GM12872 (cell line): ENCODE results near the gene SNX6.
A peak's percentile ranks its signal among the peaks of the same experiment; 100 is the strongest.

Experiments
- TF ChIP-seq, protein P1 (sequence below): IDR thresholded peaks from 3 replicates; pipeline ENCODE4 v1.5.1; 2011; ENCODE audit warnings: low read depth, mild to moderate bottlenecking, low read length, moderate library complexity; ENCODE audit not compliant: insufficient read depth

Gene SNX6

DNA sequence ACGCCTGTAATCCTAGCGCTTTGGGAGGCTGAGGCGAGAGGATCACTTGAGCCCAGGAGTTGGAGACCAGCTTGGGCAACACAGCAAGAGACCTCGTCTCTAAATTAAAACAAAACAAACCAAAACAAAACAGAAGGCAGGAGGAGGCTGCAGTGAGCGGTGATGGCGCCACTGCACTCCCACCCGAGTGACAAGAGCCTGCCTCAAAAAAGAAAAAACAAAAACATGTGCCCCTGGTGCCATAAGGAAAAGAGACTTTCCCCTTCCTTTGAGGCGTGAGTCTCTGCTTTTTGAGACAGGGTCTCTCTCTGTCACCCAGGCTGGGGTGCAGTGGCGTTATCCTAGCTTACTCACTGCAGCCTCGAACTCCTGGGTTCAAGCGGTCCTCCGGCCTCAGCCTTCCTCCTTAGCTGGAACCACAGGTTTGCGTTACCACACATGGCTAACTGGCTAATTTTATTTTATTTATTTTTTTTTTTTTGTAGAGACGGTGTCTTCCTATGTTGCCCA is 81.4 kb downstream of the SNX6 start:
- TF ChIP-seq, protein P1, sequence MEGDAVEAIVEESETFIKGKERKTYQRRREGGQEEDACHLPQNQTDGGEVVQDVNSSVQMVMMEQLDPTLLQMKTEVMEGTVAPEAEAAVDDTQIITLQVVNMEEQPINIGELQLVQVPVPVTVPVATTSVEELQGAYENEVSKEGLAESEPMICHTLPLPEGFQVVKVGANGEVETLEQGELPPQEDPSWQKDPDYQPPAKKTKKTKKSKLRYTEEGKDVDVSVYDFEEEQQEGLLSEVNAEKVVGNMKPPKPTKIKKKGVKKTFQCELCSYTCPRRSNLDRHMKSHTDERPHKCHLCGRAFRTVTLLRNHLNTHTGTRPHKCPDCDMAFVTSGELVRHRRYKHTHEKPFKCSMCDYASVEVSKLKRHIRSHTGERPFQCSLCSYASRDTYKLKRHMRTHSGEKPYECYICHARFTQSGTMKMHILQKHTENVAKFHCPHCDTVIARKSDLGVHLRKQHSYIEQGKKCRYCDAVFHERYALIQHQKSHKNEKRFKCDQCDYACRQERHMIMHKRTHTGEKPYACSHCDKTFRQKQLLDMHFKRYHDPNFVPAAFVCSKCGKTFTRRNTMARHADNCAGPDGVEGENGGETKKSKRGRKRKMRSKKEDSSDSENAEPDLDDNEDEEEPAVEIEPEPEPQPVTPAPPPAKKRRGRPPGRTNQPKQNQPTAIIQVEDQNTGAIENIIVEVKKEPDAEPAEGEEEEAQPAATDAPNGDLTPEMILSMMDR, result no peak

DNA sequence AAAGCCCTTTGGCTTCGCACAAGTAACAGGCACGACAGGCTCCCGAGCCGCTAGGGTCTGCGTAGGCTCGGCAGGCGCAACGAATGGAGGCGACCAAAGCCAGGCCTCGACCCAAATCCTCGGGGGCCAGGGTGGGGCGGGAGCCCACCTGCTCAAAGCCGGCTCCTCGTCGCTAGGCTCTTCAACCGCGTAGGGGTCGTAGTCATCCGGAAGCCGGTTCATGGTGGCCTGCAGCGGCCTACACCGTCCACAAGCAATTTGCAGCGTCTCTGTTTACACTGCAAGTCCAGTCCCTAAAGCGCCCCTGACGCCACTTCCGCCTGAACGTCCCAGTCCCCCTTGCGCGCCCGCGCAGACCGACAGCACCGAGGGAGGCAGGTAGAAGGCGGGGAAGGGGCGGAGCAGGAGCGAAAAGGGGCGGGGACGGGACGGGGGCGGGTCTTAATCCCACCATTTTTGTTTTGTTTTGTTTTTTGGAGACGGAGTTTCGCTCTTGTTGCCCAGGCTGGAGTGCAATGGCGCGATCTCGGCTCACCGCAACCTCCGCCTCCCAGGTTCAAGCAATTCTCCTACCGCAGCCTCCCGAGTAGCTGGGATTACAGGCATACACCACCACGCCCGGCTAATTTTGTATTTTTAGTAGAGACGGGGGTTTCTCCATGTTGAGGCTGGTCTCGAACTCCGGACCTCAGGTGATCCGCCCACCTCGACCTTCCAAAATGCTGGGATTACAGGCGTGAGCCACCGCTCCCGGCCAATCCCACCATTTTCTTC is 90.4 kb downstream of the SNX6 start, which contains the start of gene EAPP:
Gene EAPP, minus strand, starts transcription at position 295 of the 774 bp plus-strand sequence. Its CDS starts 73 bp downstream, at position 222.
- TF ChIP-seq, protein P1, result 0 out of 3 replicates have a peak, but pooled peaks have one; percentile 8

DNA sequence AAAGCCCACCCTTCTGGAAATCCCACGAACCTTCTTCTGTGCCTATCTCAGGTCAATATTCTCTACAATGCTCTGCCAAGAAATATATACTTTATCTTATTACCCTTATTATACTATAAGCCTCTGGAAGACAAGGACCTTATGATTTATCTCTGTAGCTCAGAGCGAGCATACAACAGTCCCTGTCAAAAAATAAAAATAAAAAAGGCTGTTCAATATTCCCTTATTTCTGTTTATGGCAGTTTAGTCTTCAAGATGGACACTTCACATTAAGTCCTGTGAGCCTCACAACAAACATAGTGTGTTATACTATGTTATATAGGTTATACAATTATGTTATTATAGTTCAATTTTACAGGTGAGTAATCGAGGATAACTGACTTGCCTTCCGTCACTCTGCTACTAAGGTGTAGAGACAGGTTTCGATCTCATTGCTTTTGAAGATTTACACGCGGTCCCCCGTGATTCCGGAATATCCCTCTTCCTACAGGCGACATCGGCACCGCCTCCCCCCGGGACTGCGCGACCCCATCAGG is 91.0 kb downstream of the SNX6 start:
- TF ChIP-seq, protein P1, result no peak

DNA sequence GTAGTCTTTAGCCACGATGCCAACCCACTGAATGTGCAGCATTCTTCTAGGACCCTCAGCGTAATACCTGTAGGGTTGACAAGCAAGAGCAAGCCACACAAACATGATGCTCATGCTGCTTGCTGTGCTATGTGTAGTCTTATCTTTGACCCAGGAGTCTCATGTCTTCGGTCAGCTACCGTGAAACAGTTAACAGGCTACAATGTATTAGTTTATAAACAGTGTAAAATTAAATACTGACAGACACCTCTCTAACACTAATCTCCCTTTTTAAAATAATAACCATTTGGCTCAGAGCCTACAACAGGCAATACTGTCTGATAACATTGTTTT is 92.3 kb downstream of the SNX6 start:
- TF ChIP-seq, protein P1, result no peak

DNA sequence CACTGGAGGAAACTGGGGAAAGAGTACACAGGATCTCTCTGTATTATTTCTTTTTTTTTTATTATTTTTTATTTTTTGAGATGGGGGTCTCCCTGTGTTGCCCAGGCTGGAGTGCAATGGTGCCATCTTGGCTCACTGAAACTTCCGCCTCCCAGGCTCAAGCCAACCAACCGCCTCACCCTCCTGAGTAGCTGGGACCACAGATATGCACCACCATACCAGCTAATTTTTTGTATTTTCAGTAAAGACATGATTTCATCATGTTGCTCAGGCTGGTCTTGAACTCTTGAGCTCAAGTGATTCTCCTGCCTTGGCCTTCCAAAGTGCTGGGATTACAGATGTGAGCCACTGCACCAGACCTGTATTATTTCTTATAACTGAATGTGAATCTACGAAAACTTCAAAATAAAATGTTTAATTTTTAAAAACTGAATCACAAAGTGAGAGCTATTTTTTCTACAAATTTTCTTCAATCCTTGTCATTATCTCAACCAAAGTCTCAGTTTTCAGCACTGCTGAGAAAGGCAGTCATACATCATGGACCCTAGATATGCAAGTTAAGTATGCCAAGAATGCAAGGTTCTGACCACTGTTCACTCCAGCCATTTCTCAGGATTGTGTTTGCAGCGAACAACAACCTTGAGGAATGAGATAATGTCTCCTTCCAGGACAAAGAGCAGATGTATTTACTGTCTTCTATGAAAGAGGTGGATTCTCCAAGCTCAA is 92.8 kb downstream of the SNX6 start:
- TF ChIP-seq, protein P1, result no peak

DNA sequence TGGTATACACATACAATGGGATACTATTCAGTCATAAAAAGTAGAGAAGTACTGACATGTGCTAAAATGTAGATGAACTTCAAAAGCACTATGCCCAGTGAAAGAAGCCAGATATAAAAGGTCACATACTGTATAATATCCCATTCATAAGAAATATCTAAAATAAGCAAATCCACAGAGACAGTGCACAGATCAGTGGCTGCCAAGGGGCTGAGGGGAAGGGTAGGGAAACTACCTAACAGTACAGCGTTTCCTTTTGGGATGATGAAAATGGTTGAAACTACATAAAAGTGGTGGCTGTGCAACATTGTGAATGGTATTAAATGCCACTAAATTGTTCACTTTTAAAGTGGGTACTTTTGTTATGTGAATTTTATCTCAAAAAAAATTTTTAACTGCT is 102.4 kb downstream of the SNX6 start:
- TF ChIP-seq, protein P1, result no peak

DNA sequence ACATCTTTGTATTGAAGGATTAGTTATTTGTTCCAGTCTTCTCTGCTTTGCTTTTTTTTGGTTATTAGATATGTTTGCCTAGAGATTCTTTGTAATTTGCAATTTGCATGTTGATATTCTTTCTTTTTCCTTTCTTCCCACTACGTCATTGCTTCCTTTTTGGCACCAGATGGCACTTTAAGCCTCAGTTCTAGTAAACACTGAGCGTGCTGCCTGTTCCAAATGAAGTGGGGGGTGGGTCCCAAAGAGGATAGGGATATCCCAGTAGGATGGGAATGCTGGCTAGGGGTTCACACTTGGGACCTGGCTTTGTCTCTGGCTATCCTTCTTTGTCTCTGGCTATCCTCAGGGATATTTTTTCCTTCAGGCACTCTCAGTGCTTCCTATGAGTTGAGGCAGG is 107.5 kb downstream of the SNX6 start:
- TF ChIP-seq, protein P1, result no peak
